HG03354 (cell line): ENCODE results near the gene MSI2.

Source experiments
- ATAC-seq: cut with Tn5 transposase; IDR thresholded peaks from one replicate; pipeline ENCODE4 v1.9.1; 2021; ENCODE audit warnings: mild to moderate bottlenecking; ENCODE audit not compliant: unreplicated experiment, poor library complexity, severe bottlenecking

The MSI2 gene

GRCh38 chr17:57568340-57568739 lies 312.0 kb downstream of the MSI2 start:
- no peak for ATAC-seq

GRCh38 chr17:57569021-57569420 lies 312.7 kb downstream of the MSI2 start:
- no peak for ATAC-seq

GRCh38 chr17:57569853-57570252 lies 313.5 kb downstream of the MSI2 start:
- no peak for ATAC-seq

- ATAC-seq: no peak
Observed at GRCh38 chr17:57570724-57571344, 314.5 kb downstream of the MSI2 start.

GRCh38 chr17:57572062-57572461 lies 315.7 kb downstream of the MSI2 start:
- no peak for ATAC-seq

GRCh38 chr17:57572600-57572999 lies 316.3 kb downstream of the MSI2 start:
- ATAC-seq: no peak

- no peak for ATAC-seq
Observed at GRCh38 chr17:57574040-57574513, 317.8 kb downstream of the MSI2 start.

GRCh38 chr17:57576744-57577143 lies 320.4 kb downstream of the MSI2 start:
- ATAC-seq: no peak

- no peak for ATAC-seq
Observed at GRCh38 chr17:57577751-57578607, 321.7 kb downstream of the MSI2 start.

- ATAC-seq: no peak
Observed at GRCh38 chr17:57578608-57579225, 322.4 kb downstream of the MSI2 start.

GRCh38 chr17:57579245-57579644 lies 322.9 kb downstream of the MSI2 start:
- ATAC-seq: no peak

- no peak for ATAC-seq
Observed at GRCh38 chr17:57580055-57580739, 323.9 kb downstream of the MSI2 start.

GRCh38 chr17:57582881-57583756 lies 326.8 kb downstream of the MSI2 start:
- no peak for ATAC-seq

GRCh38 chr17:57584050-57584551 lies 327.8 kb downstream of the MSI2 start:
- ATAC-seq: no peak

GRCh38 chr17:57585341-57586195 lies 329.2 kb downstream of the MSI2 start:
- no peak for ATAC-seq

GRCh38 chr17:57586196-57586740 lies 329.9 kb downstream of the MSI2 start:
- ATAC-seq: no peak

GRCh38 chr17:57586742-57587141 lies 330.4 kb downstream of the MSI2 start:
- no peak for ATAC-seq
